SU-DHL-6 (cell line): Measurements from ENCODE around the gene GAL3ST1.

ENCODE experiments used
- CTCF ChIP-seq: fragments of 200-600 bp; sonication (generic); IDR thresholded peaks from one replicate; pipeline ENCODE4 v1.5.1; 2017; ENCODE audit warnings: antibody characterized with exemption, mild to moderate bottlenecking, low read length, moderate library complexity; ENCODE audit not compliant: insufficient read depth, poor library complexity, severe bottlenecking
- EZH2phosphoT487 ChIP-seq: fragments of 200-600 bp; sonication (generic), shearing (Covaris generic); conservative IDR thresholded peaks from 2 replicates; pipeline ENCODE4 v1.6.1; 2018; ENCODE audit warnings: mild to moderate bottlenecking, antibody characterized with exemption, low read length, moderate library complexity, mixed read lengths

- TF ChIP-seq CTCF (no peak), EZH2phosphoT487 (no peak)
These were observed 27.3 kb downstream of the GAL3ST1 start for GRCh38 chr22:30547188-30547587.
